OCI-LY1 (cell line): ENCODE data around the gene FAM217B.

Experiments
- H2AFZ ChIP-seq: fragments of 200-600 bp; sonication (generic), shearing (Covaris generic); 2 replicates; pipeline ENCODE4 v1.6.0; 2014; ENCODE audit warnings: antibody characterized with exemption, mild to moderate bottlenecking, low read length
- H3F3A ChIP-seq: fragments of 200-600 bp; sonication (generic), shearing (Covaris generic); 2 replicates; pipeline ENCODE4 v1.6.0; 2014; ENCODE audit warnings: mild to moderate bottlenecking, antibody characterized with exemption, low read length, moderate library complexity; ENCODE audit not compliant: insufficient read depth
- H3K27ac ChIP-seq: fragments of 200-600 bp; sonication (generic); 2 replicates; pipeline ENCODE4 v1.5.1; 2014; ENCODE audit warnings: low read length, mixed run types, mild to moderate bottlenecking, low read depth; ENCODE audit not compliant: poor library complexity, severe bottlenecking
- H3K27me3 ChIP-seq: fragments of 200-600 bp; sonication (generic); 2 replicates; pipeline ENCODE4 v1.6.0; 2014; ENCODE audit warnings: antibody characterized with exemption, mild to moderate bottlenecking, low read length, moderate library complexity; ENCODE audit not compliant: insufficient read depth
- H3K36me3 ChIP-seq: fragments of 200-600 bp; sonication (generic); 2 replicates; pipeline ENCODE4 v1.6.1; 2014; ENCODE audit warnings: mild to moderate bottlenecking, antibody characterized with exemption, low read length, moderate library complexity, mixed read lengths; ENCODE audit not compliant: insufficient read depth
- H3K4me1 ChIP-seq: fragments of 200-600 bp; sonication (generic); 2 replicates; pipeline ENCODE4 v1.5.1; 2014; ENCODE audit warnings: mild to moderate bottlenecking, low read length, moderate library complexity; ENCODE audit not compliant: insufficient read depth, severe bottlenecking
- H3K4me2 ChIP-seq: fragments of 200-600 bp; sonication (generic), shearing (Covaris generic); 2 replicates; pipeline ENCODE4 v1.6.1; 2014; ENCODE audit warnings: low read length
- H3K4me3 ChIP-seq: fragments of 200-600 bp; sonication (generic); 2 replicates; pipeline ENCODE4 v1.5.1; 2014; ENCODE audit warnings: low read length, low read depth, mild to moderate bottlenecking, mixed read lengths; ENCODE audit not compliant: poor library complexity, severe bottlenecking
- H3K79me2 ChIP-seq: fragments of 200-600 bp; shearing (Covaris generic); 2 replicates; pipeline ENCODE4 v1.6.1; 2016; ENCODE audit warnings: mixed run types, low read length, mixed read lengths; ENCODE audit not compliant: insufficient read depth
- H3K9ac ChIP-seq: fragments of 200-600 bp; sonication (generic), shearing (Covaris generic); 2 replicates; pipeline ENCODE4 v1.6.1; 2014; ENCODE audit warnings: mild to moderate bottlenecking, low read length, mixed read lengths
- H3K9me2 ChIP-seq: fragments of 200-600 bp; sonication (generic), shearing (Covaris generic); 2 replicates; pipeline ENCODE4 v1.6.1; 2014; ENCODE audit warnings: low read depth, mild to moderate bottlenecking, low read length, mixed read lengths
- H3K9me3 ChIP-seq: fragments of 200-600 bp; shearing (Covaris generic); 2 replicates; pipeline ENCODE4 v1.6.1; 2014; ENCODE audit warnings: low read length, mixed read lengths
- H4K20me1 ChIP-seq: fragments of 200-600 bp; sonication (generic), shearing (Covaris generic); 2 replicates; pipeline ENCODE4 v1.6.0; 2016; ENCODE audit warnings: mild to moderate bottlenecking, low read length; ENCODE audit not compliant: insufficient read depth
- CTCF ChIP-seq: fragments of 200-600 bp; sonication (generic), shearing (Covaris generic); IDR thresholded peaks from 2 replicates; pipeline ENCODE4 v1.5.1; 2017; ENCODE audit warnings: mild to moderate bottlenecking, antibody characterized with exemption, low read length, moderate library complexity, mixed read lengths
- EZH2 ChIP-seq: fragments of 200-600 bp; sonication (generic), shearing (Covaris generic); IDR thresholded peaks from 2 replicates; pipeline ENCODE4 v1.8.0; 2017; ENCODE audit warnings: borderline replicate concordance, mixed run types, mild to moderate bottlenecking, antibody characterized with exemption, low read length, moderate library complexity, mixed read lengths

FAM217B gene

GRCh38 chr20:59945175-59945574 is 5.0 kb downstream of the FAM217B start:
- H3K9me2 ChIP-seq = no peaks in the 10 kb centered on the region
- H3K9me3 ChIP-seq = no peaks in the 10 kb centered on the region
- H3K4me3 ChIP-seq = no peak overlapping the region
- no peaks in the 10 kb centered on the region for H3F3A ChIP-seq
- no peak overlapping the region for H3K27ac ChIP-seq
- no peak overlapping the region for H3K4me2 ChIP-seq
- H3K36me3 ChIP-seq = peaks cover 27% of the 10 kb centered on the region
- no peak overlapping the region for H3K9ac ChIP-seq
- H2AFZ ChIP-seq = no peak overlapping the region
- no peaks in the 10 kb centered on the region for H4K20me1 ChIP-seq
- no peaks in the 10 kb centered on the region for H3K27me3 ChIP-seq
- no peak for TF ChIP-seq CTCF
- TF ChIP-seq EZH2 = no peak
- no peaks in the 10 kb centered on the region for H3K79me2 ChIP-seq
- peaks cover 26% of the 10 kb centered on the region for H3K4me1 ChIP-seq

- Histone ChIP-seq H2AFZ (no peak overlapping the region), H3K9me2 (no peaks in the 10 kb centered on the region), H3K27ac (no peak overlapping the region), H3K36me3 (peaks cover 27% of the 10 kb centered on the region), H3K4me1 (peaks cover 26% of the 10 kb centered on the region), H3K4me3 (no peak overlapping the region), H3K9ac (no peak overlapping the region), H3K4me2 (no peak overlapping the region), H4K20me1 (no peaks in the 10 kb centered on the region), H3K9me3 (no peaks in the 10 kb centered on the region), H3K27me3 (no peaks in the 10 kb centered on the region), H3F3A (no peaks in the 10 kb centered on the region), H3K79me2 (no peaks in the 10 kb centered on the region)
- TF ChIP-seq CTCF = no peak
- no peak for TF ChIP-seq EZH2
These were observed 5.5 kb downstream of the FAM217B start for GRCh38 chr20:59945731-59946130.

- H3K79me2 ChIP-seq = no peaks in the 10 kb centered on the region
- no peak overlapping the region for H3K4me2 ChIP-seq
- TF ChIP-seq CTCF (no peak), EZH2 (no peak)
- no peaks in the 10 kb centered on the region for H3K9me3 ChIP-seq
- H3K27me3 ChIP-seq = no peaks in the 10 kb centered on the region
- no peak overlapping the region for H3K4me3 ChIP-seq
- no peak overlapping the region for H3K27ac ChIP-seq
- no peaks in the 10 kb centered on the region for H4K20me1 ChIP-seq
- no peaks in the 10 kb centered on the region for H3F3A ChIP-seq
- H3K36me3 ChIP-seq = peaks cover 27% of the 10 kb centered on the region
- H3K9me2 ChIP-seq = no peaks in the 10 kb centered on the region
- no peak overlapping the region for H2AFZ ChIP-seq
- peaks cover 14% of the 10 kb centered on the region for H3K4me1 ChIP-seq
- no peak overlapping the region for H3K9ac ChIP-seq
These were observed 7.2 kb downstream of the FAM217B start for GRCh38 chr20:59947376-59947775.
